Osteocyte (in vitro differentiated cells): ENCODE data around the gene EIF1AD. TPM values are rescaled to one million over a fixed set of nuclear protein-coding genes. Genes with fewer than 3 reads are reported as not detected.

ENCODE experiments used
- DNase-seq: peaks from one replicate; pipeline ENCODE4 v3.0.0; 2021; ENCODE audit warnings: mixed read lengths; ENCODE audit not compliant: unreplicated experiment; ENCODE audit errors: extremely low spot score
- H3K27ac Mint-ChIP-seq: one replicate; pipeline ENCODE4 v1.8.0; 2021; ENCODE audit warnings: mild to moderate bottlenecking, mixed read lengths; ENCODE audit not compliant: unreplicated experiment
- H3K27me3 Mint-ChIP-seq: one replicate; pipeline ENCODE4 v1.8.0; 2021; ENCODE audit warnings: mixed read lengths; ENCODE audit not compliant: unreplicated experiment
- H3K36me3 Mint-ChIP-seq: one replicate; pipeline ENCODE4 v1.8.0; 2021; ENCODE audit warnings: mixed read lengths; ENCODE audit not compliant: unreplicated experiment
- H3K4me1 Mint-ChIP-seq: one replicate; pipeline ENCODE4 v1.8.0; 2021; ENCODE audit warnings: mixed read lengths; ENCODE audit not compliant: unreplicated experiment
- H3K4me3 Mint-ChIP-seq: one replicate; pipeline ENCODE4 v1.8.0; 2021; ENCODE audit warnings: mild to moderate bottlenecking, moderate library complexity, mixed read lengths; ENCODE audit not compliant: unreplicated experiment
- H3K9me3 Mint-ChIP-seq: one replicate; pipeline ENCODE4 v1.8.0; 2021; ENCODE audit warnings: mixed read lengths; ENCODE audit not compliant: unreplicated experiment
- total RNA-seq: library from RNA; stranded (reverse); gene quantifications from 2 replicates; pipeline ENCODE4 v1.2.1, GENCODE V29; 2021
- TF ChIP-seq, protein P1 (sequence below): fragments of 200-600 bp; sonication (generic); IDR thresholded peaks from 2 replicates; pipeline ENCODE4 v1.5.0; 2021; ENCODE audit warnings: antibody characterized with exemption, mild to moderate bottlenecking, moderate library complexity

The EIF1AD gene
- total RNA-seq, 1 donor from 2014 or later: 34.6 TPM

GRCh38 chr11:65981972-65982823 lies 19.8 kb downstream of the EIF1AD start:
- Mint-ChIP-seq H3K36me3 (peaks cover 12% of the 10 kb centered on the region), H3K4me1 (no peaks in the 10 kb centered on the region), H3K9me3 (no peaks in the 10 kb centered on the region), H3K27me3 (no peaks in the 10 kb centered on the region), H3K4me3 (no peak overlapping the region), H3K27ac (no peak overlapping the region)
- DNase-seq: no peak
- TF ChIP-seq, protein P1, sequence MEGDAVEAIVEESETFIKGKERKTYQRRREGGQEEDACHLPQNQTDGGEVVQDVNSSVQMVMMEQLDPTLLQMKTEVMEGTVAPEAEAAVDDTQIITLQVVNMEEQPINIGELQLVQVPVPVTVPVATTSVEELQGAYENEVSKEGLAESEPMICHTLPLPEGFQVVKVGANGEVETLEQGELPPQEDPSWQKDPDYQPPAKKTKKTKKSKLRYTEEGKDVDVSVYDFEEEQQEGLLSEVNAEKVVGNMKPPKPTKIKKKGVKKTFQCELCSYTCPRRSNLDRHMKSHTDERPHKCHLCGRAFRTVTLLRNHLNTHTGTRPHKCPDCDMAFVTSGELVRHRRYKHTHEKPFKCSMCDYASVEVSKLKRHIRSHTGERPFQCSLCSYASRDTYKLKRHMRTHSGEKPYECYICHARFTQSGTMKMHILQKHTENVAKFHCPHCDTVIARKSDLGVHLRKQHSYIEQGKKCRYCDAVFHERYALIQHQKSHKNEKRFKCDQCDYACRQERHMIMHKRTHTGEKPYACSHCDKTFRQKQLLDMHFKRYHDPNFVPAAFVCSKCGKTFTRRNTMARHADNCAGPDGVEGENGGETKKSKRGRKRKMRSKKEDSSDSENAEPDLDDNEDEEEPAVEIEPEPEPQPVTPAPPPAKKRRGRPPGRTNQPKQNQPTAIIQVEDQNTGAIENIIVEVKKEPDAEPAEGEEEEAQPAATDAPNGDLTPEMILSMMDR: no peak

- peaks cover 20% of the 10 kb centered on the region for H3K36me3 Mint-ChIP-seq
- TF ChIP-seq, protein P1: no peak
- DNase-seq: no peak
- no peaks in the 10 kb centered on the region for H3K27me3 Mint-ChIP-seq
- no peaks in the 10 kb centered on the region for H3K9me3 Mint-ChIP-seq
- H3K4me1 Mint-ChIP-seq: no peaks in the 10 kb centered on the region
- H3K27ac Mint-ChIP-seq: no peak overlapping the region
- no peak overlapping the region for H3K4me3 Mint-ChIP-seq
Observed at GRCh38 chr11:65981101-65981740, 20.7 kb downstream of the EIF1AD start.

DNA sequence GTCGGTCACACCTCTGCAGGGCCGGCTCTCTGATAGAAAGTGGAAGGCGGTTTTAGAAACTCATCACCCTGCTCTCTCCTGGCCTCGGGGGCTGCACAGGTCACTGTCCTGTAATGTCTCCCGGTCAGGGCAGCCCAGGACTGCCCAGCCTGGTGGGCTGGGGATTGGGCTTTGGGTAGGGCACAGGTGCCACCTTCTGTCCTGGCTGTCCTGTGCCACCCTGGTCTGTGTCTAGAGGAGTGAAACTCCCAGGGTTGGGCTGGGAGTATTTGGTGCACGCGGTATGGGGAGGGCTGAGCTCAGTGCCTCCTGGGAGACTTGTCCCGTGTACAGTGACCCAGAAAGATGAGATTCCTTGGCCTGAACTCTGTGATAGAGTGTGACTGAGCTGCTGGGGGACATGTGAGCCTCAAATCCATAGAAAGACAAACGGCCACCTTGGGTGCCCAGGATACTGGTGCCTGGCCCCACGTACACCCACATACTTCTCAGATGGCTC lies 22.6 kb downstream of the EIF1AD start:
- H3K27ac Mint-ChIP-seq: no peak overlapping the region
- peaks cover 28% of the 10 kb centered on the region for H3K36me3 Mint-ChIP-seq
- DNase-seq: no peak
- H3K27me3 Mint-ChIP-seq: no peaks in the 10 kb centered on the region
- TF ChIP-seq, protein P1: no peak
- H3K4me3 Mint-ChIP-seq: no peak overlapping the region
- no peaks in the 10 kb centered on the region for H3K4me1 Mint-ChIP-seq
- no peaks in the 10 kb centered on the region for H3K9me3 Mint-ChIP-seq

DNA sequence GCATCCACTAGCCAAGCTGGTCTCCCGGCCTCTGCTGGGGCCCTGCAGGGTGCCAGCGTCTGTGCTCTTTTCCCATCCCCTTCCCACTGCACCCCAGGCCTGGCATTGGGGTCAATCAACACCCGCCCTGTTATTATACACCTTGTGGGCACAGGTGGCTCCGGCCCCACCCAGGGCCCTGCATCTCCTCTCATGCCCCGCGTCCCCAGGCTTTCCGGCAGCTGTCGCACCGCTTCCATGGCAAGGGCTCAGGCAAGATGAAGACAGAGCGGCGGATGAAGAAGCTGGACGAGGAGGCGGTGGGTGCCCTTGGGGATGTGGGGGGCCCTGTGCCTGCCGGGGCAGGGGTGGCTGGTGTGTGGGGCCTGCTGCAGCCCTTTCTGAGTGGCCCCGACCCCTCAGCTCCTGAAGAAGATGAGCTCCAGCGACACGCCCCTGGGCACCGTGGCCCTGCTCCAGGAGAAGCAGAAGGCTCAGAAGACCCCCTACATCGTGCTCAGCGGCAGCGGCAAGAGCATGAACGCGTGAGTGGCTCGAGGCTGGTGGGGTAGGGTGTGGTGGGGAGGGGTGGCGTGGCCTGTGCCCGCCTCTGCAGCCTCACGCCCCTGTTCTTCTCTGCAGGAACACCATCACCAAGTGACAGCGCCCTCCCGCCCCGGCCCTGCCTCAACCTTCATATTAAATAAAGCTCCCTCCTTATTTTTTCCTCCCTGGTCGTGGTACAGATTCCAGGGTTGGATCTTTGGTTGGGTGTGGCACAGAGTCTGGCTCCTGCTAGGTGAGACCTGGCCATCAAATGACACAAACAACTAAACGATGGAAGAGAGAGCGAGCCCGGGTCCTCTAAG lies 23.3 kb downstream of the EIF1AD start:
- H3K9me3 Mint-ChIP-seq: no peaks in the 10 kb centered on the region
- no peaks in the 10 kb centered on the region for H3K4me1 Mint-ChIP-seq
- H3K27ac Mint-ChIP-seq: no peak overlapping the region
- H3K27me3 Mint-ChIP-seq: no peaks in the 10 kb centered on the region
- no peak overlapping the region for H3K4me3 Mint-ChIP-seq
- TF ChIP-seq, protein P1: no peak
- H3K36me3 Mint-ChIP-seq: peaks cover 28% of the 10 kb centered on the region
- no peak for DNase-seq
